ENCODE measurements around the gene SLC2A11. TPM values are rescaled to one million over a fixed set of nuclear protein-coding genes. Genes with fewer than 3 reads are reported as not detected.

SLC2A11 gene
- total RNA-seq, 4 donors from 2014 or later: 6.9 to 28.9 (median 13.4) TPM

GRCh38 chr22:23828800-23829680 lies 28.6 kb upstream of the SLC2A11 start:
- no peak for DNase-seq (ENCODE audit: low spot score in 2 of 2)
- Histone ChIP-seq H3K27ac (peak overlapping the region in 1 of 4 donors; percentile 5), H3K36me3 (peaks cover 0 to 96% (median 17%) of the 10 kb centered on the region in 3 donors), H3K27me3 (no peaks in the 10 kb centered on the region), H3K4me3 (no peak overlapping the region), H3K9me3 (peaks cover 0 to 4% (median 0%) of the 10 kb centered on the region in 4 donors), H3K4me1 (peaks cover 0 to 24% (median 0%) of the 10 kb centered on the region in 4 donors)
- WGBS, 2 donors: 89 to 96% methylated on average over 10 of the region's 10 CpGs
- TF ChIP-seq POLR2A (IDR thresholded peaks at IDR 0.05) (no peak), EP300 (IDR thresholded peaks at IDR 0.05) (no peak)
- TF ChIP-seq, protein P1, sequence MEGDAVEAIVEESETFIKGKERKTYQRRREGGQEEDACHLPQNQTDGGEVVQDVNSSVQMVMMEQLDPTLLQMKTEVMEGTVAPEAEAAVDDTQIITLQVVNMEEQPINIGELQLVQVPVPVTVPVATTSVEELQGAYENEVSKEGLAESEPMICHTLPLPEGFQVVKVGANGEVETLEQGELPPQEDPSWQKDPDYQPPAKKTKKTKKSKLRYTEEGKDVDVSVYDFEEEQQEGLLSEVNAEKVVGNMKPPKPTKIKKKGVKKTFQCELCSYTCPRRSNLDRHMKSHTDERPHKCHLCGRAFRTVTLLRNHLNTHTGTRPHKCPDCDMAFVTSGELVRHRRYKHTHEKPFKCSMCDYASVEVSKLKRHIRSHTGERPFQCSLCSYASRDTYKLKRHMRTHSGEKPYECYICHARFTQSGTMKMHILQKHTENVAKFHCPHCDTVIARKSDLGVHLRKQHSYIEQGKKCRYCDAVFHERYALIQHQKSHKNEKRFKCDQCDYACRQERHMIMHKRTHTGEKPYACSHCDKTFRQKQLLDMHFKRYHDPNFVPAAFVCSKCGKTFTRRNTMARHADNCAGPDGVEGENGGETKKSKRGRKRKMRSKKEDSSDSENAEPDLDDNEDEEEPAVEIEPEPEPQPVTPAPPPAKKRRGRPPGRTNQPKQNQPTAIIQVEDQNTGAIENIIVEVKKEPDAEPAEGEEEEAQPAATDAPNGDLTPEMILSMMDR (IDR thresholded peaks at IDR 0.05): no peak

- TF ChIP-seq, protein P1 (IDR thresholded peaks at IDR 0.05): no peak
- no peak for TF ChIP-seq POLR2A (IDR thresholded peaks at IDR 0.05)
- no peak for TF ChIP-seq EP300 (IDR thresholded peaks at IDR 0.05)
- peaks cover 0 to 33% (median 0%) of the 10 kb centered on the region in 4 donors for H3K4me1 ChIP-seq
- H3K27ac ChIP-seq: no peak overlapping the region
- H3K9me3 ChIP-seq: peaks cover 0 to 4% (median 0%) of the 10 kb centered on the region in 4 donors
- no peak for DNase-seq (ENCODE audit: low spot score in 2 of 2)
- H3K27me3 ChIP-seq: no peaks in the 10 kb centered on the region
- H3K4me3 ChIP-seq: no peak overlapping the region
- 66 to 68% methylated on average over 7 of the region's 7 CpGs for WGBS, 2 donors
- peaks cover 0 to 96% (median 12%) of the 10 kb centered on the region in 3 donors for H3K36me3 ChIP-seq
These were observed 27.8 kb upstream of the SLC2A11 start for GRCh38 chr22:23829845-23830372.

DNA sequence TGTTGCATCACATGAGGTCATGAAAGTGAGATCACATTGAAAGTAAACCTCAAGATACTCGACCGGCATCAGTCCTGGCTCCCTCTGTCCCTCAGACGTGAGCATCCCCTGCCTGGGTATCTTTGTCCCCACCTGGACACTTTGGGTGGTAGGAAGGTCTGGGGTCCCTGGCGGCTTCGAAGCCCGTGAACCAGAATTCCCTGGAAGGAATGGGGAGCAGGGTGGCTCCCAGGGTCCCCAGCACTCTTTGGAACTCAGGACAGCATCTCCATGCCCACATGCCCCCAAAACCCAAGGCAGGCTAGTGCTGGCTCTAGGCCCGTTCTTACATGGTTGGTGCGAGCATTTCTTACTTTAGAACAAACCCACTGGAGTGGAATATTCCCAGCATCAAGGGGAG lies 26.4 kb upstream of the SLC2A11 start:
- H3K27me3 ChIP-seq: no peaks in the 10 kb centered on the region
- peaks cover 0 to 4% (median 0%) of the 10 kb centered on the region in 4 donors for H3K9me3 ChIP-seq
- peaks cover 0 to 96% (median 12%) of the 10 kb centered on the region in 3 donors for H3K36me3 ChIP-seq
- DNase-seq (ENCODE audit: low spot score in 2 of 2): no peak
- H3K27ac ChIP-seq: no peak overlapping the region
- TF ChIP-seq, protein P1 (IDR thresholded peaks at IDR 0.05): no peak
- no peak for TF ChIP-seq EP300 (IDR thresholded peaks at IDR 0.05)
- TF ChIP-seq POLR2A (IDR thresholded peaks at IDR 0.05): no peak
- H3K4me3 ChIP-seq: no peak overlapping the region
- peaks cover 0 to 46% (median 4%) of the 10 kb centered on the region in 4 donors for H3K4me1 ChIP-seq
- WGBS, 2 donors: 94 to 96% methylated on average over 8 of the region's 8 CpGs

GRCh38 chr22:23831781-23832180 lies 25.9 kb upstream of the SLC2A11 start:
- H3K4me1 ChIP-seq: peaks cover 0 to 50% (median 5%) of the 10 kb centered on the region in 4 donors
- DNase-seq (ENCODE audit: low spot score in 2 of 2): no peak

More at GRCh38 chr22:23831781-23832180, 25.9 kb upstream of the SLC2A11 start:
- H3K27me3 ChIP-seq: no peaks in the 10 kb centered on the region
- no peak overlapping the region for H3K4me3 ChIP-seq
- WGBS, 2 donors: 84 to 87% methylated on average over 6 to 7 of the region's 10 CpGs
- peaks cover 0 to 96% (median 8%) of the 10 kb centered on the region in 3 donors for H3K36me3 ChIP-seq
- no peak overlapping the region for H3K27ac ChIP-seq
- H3K9me3 ChIP-seq: peaks cover 0 to 4% (median 0%) of the 10 kb centered on the region in 4 donors
- TF ChIP-seq, protein P1 (IDR thresholded peaks at IDR 0.05): no peak
- no peak for TF ChIP-seq POLR2A (IDR thresholded peaks at IDR 0.05)
- no peak for TF ChIP-seq EP300 (IDR thresholded peaks at IDR 0.05)
